Urothelium cell line (cell line): ENCODE measurements around the gene UVRAG.

Experiments used
- DNase-seq: peaks from one replicate; pipeline ENCODE4 v3.0.0; 2011; ENCODE audit warnings: low spot score, mixed read lengths
- FAIRE-seq: peaks from 2 replicates; lab custom pipeline; 2011; peaks lifted over from hg19 to GRCh38; lab: Jason Lieb, UNC

Gene UVRAG

DNA sequence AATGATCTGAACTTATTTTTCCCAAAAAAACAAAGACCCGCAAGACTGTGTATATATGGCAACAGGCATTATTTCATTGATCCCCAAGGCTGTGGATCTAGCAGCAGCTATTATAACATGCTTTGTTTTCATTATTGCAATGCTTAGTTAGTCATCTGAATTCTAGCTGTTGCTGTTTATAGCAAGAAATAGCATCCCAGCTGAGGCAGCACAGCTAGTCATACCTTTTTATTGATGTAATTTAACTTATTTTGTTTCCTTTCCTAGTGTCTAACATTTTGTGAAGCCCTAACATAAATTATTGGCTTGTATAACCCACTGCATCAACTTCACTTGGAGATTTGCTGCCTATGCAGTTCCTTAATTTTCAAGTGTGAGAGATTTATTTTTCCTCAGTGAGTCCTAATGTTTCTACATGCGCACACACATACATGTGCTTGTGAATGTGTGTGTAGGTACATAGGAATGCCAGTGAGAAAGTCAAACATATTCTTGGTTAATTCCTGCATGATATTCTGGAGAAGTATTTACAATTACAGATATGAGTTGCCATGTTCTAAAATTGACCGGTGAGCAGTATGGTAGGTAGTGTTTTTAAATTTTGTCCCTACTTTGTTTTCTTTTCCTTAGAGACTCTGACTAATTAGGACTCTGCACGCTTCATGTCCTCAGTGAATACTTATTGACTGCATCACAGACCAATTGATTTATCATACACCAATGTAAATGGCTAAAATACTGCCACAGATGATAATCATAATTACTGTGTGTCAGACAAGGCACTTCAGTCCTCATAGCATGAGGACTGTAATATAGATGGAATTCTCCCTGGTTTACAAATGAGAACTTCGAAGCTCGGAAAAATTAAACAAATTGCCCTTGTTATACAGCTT, 272.0 kb downstream of the UVRAG start:
- no peak for DNase-seq
- no peak for FAIRE-seq

- DNase-seq (no peak), FAIRE-seq (no peak)
Observed at GRCh38 chr11:76087749-76088148, 272.7 kb downstream of the UVRAG start.

DNA sequence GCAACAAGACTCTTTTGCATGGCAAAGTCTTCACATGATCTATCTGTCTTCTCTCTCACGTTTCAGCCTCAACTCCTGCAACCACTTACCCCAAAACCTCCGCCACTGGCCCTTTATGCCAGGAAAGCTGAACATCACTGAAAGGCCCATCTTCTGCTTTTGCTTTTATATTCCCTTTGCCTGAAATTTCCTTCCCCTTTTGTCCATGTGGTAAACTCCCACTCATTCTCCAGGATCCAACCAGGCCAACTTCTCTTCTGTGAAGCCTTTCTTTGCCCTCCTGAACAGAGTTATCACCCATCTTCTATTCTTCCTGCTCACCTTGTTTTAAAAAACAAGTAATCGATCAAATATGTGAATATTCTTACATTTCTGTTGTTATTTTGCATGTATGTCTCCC, 273.5 kb downstream of the UVRAG start:
- no peak for DNase-seq
- no peak for FAIRE-seq

- no peak for FAIRE-seq
- DNase-seq, result no peak
Observed at GRCh38 chr11:76090174-76090573, 275.2 kb downstream of the UVRAG start.

DNA sequence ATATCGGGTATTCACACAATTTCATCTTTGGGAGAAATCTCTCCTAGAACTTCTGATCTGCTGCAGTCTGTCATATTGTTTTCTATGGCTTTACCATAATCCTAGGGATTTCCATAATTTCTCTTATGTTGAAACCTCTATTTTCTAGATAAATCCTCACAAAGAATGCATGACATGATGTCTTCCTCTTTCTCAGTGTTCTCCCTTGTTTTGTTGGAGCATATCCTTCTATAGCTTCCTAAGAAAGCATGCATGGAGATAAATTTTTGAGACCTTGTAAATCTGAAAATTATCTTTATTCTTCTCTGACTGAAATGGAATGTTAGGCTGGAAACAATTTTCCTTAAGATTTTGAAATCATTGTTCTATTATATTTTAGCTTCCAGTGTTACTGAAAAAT, 275.8 kb downstream of the UVRAG start:
- no peak for FAIRE-seq
- DNase-seq, result no peak

DNA sequence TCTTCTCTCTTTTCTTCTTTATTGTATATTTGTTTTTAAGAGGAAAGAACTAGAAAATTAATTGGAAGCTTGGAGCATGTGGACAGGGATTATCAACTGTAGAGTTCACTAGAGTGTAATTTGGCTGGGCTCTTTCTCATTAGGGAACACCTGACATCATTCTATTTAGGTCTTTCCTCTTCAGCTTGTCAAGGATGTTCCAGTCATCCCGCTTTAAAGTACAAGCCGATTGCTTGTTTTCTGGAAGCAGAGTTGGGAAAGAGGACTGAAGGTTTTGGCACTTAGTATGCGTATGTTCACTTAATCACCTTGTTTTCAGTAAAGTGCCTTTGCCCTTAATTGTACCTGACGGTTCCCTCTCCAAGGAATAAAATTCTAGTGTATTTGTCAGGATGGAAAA, 279.7 kb downstream of the UVRAG start:
- FAIRE-seq, result no peak
- no peak for DNase-seq

DNA sequence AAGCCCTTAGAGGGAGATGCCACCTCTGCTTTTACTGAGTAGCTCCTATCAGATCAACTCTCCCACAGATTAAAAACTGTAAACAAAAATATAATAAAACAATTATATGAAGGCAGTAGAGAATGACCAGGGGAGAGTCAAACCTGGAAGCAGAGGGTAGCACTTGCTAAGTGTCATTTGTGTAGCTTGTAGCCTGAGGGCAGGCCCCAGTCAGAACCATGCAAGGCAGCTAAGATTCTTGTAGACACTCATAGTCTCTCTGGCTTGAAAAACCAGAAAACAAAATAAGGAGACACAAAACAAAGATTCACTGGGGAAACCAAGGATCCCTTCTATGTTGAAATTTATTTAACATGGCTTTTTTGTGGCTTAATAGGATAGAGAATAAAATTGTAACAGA, 280.9 kb downstream of the UVRAG start:
- DNase-seq (no peak), FAIRE-seq (no peak)

GRCh38 chr11:76096552-76096951, 281.5 kb downstream of the UVRAG start:
- DNase-seq, result no peak
- FAIRE-seq, result no peak

- FAIRE-seq (no peak), DNase-seq (no peak)
Observed at GRCh38 chr11:76102802-76103201, 287.8 kb downstream of the UVRAG start.

DNA sequence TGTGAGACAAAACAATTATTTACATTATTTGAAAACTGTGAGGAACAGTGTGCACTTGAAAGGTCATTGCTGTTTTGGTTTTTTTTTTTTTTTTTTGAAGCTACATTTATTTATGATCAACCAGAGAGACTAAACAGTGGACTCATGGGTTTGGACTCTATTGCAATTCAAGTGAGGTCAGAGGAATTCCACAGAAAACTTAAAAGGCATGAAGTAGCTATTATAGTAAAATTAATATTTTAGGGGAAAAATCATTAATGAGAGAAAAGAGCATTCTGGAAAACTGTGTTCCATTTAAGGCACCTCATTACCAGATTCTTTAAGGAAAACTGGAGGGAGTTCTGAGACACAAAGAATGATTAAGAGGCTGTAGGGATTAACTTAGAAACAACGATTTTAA, 288.4 kb downstream of the UVRAG start:
- DNase-seq (no peak), FAIRE-seq (no peak)

DNA sequence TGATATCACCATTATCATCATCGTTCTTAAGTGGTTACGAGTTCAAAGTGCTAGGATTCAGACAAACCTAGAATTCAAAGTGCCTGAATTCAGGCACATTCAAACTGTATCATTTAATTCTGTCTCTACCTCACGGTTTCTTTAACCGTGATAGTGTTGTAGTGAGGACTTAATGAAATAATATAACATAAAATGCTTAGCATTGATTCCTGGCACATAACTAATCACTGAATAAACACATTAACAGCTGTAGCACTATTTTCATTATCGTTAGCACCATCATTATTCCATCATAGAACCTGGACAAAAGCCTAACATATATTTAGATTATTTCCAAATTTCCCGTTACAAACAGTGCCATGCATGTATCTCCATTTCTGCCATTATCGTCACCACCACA, 289.3 kb downstream of the UVRAG start:
- FAIRE-seq, result no peak

DNA sequence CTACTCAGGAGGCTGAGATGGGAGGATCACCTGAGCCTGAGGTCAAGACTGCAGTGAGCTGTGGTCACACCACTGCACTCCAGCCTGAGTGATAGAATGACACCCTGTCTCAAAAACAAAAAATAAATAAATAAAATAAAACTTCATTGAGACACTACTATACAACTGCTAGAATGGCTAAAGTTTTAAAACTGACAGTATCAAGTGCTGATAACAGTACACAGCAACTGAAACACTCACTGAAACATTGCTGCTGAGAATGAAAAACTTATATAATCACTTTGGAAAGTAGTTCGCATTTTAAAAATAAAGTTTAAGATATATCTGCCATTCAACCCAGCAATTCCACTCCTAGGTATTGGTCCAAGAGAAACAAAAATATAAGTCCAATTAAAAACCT, 290.6 kb downstream of the UVRAG start:
- DNase-seq (no peak), FAIRE-seq (no peak)

More for the DNA sequence above, 289.3 kb downstream of the UVRAG start:
- DNase-seq, result no peak

DNA sequence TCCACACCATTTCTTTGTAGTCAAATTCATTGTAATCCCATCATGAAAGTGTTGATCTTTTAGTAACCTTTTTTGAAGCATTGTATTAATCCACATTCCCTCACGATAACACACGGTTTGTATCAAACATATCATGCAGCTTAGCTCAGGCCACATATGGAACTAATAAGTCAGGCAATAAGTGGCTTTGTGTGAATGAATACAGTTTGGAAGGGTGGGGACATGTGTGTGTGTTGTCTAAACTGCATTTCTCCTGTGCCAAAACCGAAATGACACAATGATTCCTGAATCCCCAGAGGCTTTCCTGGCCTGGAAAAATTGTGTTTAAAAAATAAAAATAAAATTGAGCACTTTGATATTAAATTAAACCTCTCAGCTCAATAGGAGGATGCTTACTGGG, 293.0 kb downstream of the UVRAG start:
- FAIRE-seq (no peak), DNase-seq (no peak)

GRCh38 chr11:76114238-76114637, 299.2 kb downstream of the UVRAG start:
- FAIRE-seq (no peak), DNase-seq (no peak)

DNA sequence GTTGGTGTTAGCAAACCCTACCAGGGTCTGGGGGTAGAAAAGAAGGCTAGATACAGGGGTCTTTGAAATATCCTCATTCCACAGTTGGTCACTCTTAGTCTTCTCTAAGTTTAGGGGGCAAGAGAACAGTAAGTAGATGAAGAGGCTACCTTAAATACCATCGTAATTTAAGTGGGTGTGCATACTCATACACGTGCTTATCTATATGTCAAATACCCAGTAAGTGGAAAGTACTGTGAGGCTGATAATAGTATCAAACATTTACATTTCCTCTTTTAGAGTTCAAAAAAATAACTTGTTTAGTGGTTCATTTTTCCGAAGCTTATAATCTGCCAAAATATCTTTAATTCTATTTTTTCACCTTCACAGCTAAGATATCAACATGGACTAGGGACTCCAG, 300.5 kb downstream of the UVRAG start:
- FAIRE-seq, result no peak
- no peak for DNase-seq

DNA sequence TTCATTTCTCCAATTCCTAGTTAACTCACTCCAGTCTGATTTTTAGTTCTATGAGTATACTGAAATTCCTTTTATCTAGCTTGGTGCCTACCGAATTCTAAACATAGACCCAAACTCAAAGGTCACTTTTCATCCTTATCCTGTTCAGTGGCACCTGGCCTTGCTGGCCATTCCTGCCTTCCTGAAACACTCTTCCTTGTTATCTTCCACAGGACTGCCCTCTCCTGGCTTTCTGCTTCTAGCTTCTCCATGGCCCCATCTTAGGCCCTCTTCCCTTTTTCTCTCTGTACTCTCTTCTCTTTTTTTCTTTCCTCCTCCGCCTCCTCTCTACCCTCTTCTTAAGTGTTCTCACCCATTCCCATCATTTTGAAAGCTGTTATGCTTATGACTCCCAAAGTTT, 304.0 kb downstream of the UVRAG start:
- no peak for DNase-seq
- no peak for FAIRE-seq

DNA sequence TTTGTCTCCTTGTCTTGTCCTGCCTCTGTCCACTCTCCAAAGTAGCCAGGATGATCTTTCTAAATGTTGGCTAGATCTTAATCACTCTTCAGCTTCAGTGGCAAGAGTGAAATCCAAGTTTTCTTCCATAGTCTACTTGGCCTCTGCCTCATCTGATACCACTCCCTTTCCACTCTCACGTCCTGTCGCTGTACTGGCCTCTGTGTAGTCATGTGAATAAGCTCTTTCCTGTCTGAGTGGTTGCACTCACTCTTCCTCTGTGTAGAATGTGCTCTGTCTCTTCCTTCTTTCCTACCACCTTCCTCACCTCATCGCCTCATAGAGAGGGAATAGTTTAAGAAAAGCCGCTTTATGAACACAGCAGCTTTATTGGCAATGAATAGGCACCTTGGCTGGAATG, 304.8 kb downstream of the UVRAG start:
- no peak for DNase-seq
- no peak for FAIRE-seq

DNA sequence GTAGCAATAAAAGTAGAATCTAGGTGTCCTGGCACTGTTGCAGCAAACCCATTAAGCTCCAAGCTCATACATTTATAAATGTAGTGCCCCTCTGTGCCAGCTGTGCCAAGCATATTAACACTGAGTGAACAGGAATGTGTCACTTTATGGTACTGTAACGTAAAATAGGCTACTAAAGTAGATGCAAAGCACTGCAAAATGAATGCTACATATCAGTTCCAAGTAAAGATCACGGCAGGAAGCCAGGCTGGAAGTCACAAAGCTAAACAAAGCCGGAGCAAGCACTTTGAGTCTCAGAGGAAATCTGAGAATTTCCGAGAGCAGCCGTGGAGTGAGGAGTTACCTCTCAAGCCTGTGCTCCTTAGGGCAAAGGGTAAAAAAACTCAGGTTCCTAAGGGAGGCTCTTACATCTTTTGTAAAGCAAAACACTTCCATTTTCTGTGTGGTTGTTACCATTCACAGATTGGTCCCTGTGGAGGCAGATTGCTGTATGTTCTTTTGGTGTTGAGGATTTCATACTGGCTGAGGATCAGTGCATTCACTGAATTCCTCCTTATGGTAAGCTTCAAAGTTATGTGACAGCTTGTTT, 305.6 kb downstream of the UVRAG start:
- DNase-seq (no peak), FAIRE-seq (no peak)

- no peak for DNase-seq
- no peak for FAIRE-seq
Observed at GRCh38 chr11:76123248-76123647, 308.2 kb downstream of the UVRAG start.

DNA sequence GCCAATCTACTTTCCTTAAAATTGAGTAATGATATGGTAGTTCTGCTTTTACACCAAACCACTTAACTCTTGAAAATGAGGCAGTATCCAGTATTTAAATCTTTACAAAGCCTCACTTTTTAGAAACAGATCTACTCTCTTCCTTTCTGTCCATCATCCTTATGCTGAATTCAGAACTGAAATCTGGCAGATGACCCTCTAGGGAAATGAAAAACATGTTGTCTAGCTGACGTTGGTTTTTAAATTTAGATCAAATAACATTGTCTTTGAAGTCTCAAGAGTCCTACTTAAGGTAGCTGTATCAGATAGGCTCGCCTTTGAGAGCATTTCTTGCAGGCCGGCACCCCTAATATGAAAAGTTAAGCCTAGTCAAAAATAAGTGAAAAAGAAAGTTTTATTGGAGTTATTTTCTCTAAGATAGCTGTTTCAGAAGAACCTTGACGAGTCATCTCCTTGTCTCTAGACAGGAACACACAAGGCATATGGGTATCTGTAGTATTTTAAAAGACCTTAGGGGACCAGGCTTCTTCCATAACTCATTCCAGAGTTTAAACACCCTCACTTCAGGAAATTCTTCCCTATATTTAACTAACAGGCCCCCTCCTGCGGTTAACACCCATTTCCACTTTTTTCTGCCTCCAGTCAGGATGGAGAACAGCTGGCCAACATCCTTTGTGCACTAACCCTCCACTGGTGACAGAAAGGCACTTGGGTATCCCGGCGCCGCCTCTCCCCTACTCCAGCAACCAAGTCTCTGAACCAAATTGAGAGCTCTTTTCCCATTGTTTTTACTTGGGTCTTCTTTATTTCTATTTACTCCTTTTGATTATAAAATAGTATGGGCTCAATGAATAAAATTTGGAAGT, 310.1 kb downstream of the UVRAG start:
- DNase-seq, result no peak

GRCh38 chr11:76129729-76130128, 314.7 kb downstream of the UVRAG start:
- FAIRE-seq (no peak), DNase-seq (no peak)

More for the DNA sequence above, 310.1 kb downstream of the UVRAG start:
- FAIRE-seq, result no peak

GRCh38 chr11:76131142-76131541, 316.1 kb downstream of the UVRAG start:
- FAIRE-seq (no peak), DNase-seq (no peak)
